NCI-H2196 (cell line): ENCODE measurements around the gene DAZ2.
"Not testable (repeated sequence)": the region's sequence is repeated elsewhere in the genome, so short reads cannot be mapped to it uniquely, and the experiment has no call there.

ENCODE experiments used
- DNase-seq: peaks from one replicate; lab custom pipeline; 2025; ENCODE audit not compliant: unreplicated experiment; lab: John Stamatoyannopoulos, UW

The DAZ2 gene, protein sequence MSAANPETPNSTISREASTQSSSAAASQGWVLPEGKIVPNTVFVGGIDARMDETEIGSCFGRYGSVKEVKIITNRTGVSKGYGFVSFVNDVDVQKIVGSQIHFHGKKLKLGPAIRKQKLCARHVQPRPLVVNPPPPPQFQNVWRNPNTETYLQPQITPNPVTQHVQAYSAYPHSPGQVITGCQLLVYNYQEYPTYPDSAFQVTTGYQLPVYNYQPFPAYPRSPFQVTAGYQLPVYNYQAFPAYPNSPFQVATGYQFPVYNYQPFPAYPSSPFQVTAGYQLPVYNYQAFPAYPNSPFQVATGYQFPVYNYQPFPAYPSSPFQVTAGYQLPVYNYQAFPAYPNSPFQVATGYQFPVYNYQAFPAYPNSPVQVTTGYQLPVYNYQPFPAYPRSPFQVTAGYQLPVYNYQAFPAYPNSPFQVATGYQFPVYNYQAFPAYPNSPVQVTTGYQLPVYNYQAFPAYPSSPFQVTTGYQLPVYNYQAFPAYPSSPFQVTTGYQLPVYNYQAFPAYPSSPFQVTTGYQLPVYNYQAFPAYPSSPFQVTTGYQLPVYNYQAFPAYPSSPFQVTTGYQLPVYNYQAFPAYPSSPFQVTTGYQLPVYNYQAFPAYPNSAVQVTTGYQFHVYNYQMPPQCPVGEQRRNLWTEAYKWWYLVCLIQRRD

DNA sequence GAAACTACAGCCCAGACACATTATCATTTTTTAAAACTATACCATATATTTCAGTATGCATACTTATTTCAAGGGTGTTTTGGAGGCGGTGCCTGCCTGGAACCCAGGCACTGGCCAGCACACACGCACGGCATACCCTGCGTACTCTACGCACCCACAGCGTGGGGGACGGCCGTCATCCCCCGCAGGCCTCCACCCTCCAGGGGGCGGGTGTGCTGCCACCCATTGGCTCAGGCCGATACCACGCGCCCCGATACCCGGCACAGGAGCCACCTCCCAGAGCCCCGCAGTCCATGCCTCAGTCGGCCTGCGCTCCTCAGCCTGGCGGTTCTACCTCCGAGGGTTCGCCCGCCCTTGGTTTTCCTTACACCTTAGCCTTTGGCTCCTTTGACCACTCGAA lies at the start of gene DAZ2:
TSS of gene DAZ2 (plus strand) at position 301 of the 400 bp plus-strand sequence. CDS start 208 bp downstream, outside the sequence.
- not testable (repeated sequence) for DNase-seq

DNA sequence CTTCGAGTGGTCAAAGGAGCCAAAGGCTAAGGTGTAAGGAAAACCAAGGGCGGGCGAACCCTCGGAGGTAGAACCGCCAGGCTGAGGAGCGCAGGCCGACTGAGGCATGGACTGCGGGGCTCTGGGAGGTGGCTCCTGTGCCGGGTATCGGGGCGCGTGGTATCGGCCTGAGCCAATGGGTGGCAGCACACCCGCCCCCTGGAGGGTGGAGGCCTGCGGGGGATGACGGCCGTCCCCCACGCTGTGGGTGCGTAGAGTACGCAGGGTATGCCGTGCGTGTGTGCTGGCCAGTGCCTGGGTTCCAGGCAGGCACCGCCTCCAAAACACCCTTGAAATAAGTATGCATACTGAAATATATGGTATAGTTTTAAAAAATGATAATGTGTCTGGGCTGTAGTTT lies 20.4 kb upstream of the DAZ2 start, which contains the start of gene DAZ1:
TSS of gene DAZ1 (minus strand) at position 101 of the 400 bp plus-strand sequence. CDS start 208 bp downstream, outside the sequence.
- DNase-seq = not testable (repeated sequence)

DNA sequence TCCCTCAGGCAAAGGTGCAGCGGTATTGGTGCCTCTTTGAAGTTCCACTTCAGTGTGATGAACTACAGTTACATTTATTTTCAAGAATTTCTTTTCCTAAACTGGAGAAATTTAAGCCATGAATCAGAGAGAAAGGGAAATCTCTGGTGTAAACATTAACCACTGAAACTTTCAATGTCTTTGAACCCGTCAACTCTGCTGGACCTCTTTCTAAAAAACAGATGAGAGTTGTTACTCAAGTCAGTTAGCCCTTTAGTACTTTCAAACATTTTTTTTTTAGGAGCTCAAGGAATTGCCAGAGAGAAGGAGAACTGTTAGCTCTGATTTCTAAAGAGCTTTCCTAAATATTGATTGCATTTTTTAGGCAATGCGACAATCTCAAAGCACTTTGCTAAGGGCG lies 11.9 kb upstream of the DAZ2 start:
- not testable (repeated sequence) for DNase-seq

DNA sequence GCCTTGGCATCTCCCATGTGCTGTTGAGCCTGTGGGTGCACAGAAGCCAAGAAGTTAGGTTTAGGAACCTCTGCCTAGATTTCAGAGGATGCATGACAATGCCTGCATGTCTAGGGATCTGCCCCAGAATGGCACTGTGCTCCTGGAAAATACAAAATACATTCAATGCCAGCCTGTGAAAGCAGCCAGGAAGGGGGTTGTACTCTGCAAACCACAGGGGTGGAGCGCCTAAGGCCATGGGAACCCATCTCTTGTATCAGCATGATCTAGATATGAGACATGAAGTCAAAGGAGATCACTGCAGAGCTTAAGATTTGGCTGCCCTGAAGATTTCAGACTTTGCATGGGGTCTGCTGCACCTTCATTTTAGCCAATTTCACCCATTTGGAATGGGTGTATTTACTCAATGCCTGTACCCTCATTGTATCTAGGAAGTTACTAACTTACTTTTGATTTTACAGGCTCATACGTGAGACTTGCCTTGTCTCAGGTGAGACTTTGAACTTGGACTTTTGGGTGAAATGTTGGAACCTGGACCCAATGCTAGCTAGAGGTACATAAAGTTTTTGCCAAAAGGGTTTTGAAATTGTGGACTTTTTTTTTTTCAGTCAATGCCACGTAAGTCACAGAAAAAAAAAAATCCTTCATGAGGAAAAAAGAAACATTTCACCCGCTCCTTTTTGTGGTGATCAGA lies 9.4 kb upstream of the DAZ2 start:
- DNase-seq = not testable (repeated sequence)

DNA sequence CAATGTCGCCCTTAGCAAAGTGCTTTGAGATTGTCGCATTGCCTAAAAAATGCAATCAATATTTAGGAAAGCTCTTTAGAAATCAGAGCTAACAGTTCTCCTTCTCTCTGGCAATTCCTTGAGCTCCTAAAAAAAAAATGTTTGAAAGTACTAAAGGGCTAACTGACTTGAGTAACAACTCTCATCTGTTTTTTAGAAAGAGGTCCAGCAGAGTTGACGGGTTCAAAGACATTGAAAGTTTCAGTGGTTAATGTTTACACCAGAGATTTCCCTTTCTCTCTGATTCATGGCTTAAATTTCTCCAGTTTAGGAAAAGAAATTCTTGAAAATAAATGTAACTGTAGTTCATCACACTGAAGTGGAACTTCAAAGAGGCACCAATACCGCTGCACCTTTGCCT lies 8.7 kb upstream of the DAZ2 start:
- DNase-seq = not testable (repeated sequence)
